ENCODE data around the gene MAG. TPM values are rescaled to one million over a fixed set of nuclear protein-coding genes. Genes with fewer than 3 reads are reported as not detected.

The MAG gene
- total and polyA plus RNA-seq, 12 donors, result 0.33 to 45.0 (median 2.1) TPM; not detected in 1

DNA sequence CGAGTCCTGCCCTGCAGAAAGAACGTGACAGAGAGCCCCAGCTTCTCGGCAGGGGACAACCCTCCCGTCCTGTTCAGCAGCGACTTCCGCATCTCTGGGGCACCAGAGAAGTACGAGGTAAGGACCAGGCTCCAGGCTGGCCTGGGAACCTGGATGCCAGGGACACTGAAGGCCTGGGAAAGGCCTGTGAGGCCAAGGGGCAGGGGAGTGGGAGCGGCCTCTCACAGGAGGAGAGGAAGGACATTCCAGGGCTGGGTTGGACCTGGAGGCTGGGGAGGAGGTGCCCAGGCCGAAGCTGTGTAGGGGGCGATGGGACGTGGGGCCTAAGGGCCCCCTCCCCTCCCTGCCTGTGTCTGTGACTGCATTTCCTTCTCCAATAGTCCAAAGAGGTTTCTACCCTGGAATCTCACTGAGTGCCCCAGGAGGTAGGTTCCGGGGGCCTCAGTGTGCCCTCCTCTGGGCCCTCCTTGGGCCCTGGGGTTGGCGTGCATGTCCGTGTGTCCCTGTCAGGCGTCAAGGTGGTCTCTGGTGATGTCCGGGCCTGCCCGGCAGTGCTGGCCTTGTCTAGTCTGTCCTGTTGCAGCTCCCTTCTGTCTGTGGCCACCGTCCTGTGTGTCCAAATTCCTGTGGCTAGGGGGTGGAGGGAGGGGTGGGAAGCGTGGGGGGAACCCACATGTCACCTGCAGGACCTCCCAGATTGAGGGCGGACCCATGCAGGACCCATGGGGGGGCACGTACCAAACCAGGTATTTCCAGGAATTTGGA is 20.1 kb downstream of the MAG start:
- Histone ChIP-seq H3K9me3 (replicated peaks in 1 of 3) (no peaks in the 10 kb centered on the region), H3K27ac (no peak overlapping the region), H3K27me3 (no peaks in the 10 kb centered on the region), H3K4me1 (replicated peaks in 1 of 2) (peaks cover 22 to 24% of the 10 kb centered on the region in 2 donors), H3K4me3 (no peak overlapping the region), H3K36me3 (replicated peaks in 1 of 2) (no peaks in the 10 kb centered on the region)
- TF ChIP-seq, protein P1, sequence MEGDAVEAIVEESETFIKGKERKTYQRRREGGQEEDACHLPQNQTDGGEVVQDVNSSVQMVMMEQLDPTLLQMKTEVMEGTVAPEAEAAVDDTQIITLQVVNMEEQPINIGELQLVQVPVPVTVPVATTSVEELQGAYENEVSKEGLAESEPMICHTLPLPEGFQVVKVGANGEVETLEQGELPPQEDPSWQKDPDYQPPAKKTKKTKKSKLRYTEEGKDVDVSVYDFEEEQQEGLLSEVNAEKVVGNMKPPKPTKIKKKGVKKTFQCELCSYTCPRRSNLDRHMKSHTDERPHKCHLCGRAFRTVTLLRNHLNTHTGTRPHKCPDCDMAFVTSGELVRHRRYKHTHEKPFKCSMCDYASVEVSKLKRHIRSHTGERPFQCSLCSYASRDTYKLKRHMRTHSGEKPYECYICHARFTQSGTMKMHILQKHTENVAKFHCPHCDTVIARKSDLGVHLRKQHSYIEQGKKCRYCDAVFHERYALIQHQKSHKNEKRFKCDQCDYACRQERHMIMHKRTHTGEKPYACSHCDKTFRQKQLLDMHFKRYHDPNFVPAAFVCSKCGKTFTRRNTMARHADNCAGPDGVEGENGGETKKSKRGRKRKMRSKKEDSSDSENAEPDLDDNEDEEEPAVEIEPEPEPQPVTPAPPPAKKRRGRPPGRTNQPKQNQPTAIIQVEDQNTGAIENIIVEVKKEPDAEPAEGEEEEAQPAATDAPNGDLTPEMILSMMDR (IDR thresholded peaks at IDR 0.05), result no peak
- no peak for TF ChIP-seq POLR2A (IDR thresholded peaks at IDR 0.05)
- intact Hi-C loops (cut with DNase I), result no loop called here
- no peak for DNase-seq
- 87 to 94% (median 89%) methylated on average over 12 to 21 of the region's 21 CpGs for WGBS, 4 donors

DNA sequence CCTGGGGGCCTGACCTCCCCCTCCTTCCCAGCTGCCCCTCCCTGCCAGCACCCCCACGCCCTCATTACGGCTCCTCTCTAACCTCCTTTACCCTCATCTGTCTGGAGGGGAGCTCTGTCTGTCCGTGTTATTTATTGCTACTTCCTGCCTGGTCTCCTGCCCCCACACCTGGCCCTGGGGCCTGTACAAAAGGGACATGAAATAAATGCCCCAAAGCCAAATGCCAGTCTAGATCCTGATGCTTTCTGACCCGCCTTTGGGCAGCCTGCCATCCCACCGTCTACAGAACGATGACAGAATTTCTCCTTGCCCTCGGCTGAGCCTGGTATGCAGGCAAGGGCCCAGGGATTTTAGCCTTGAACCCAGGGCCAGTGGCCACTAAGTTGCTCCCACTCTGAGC is 21.6 kb downstream of the MAG start:
- peak overlapping the region in 2 of 5 donors; percentile 35 to 36 for H3K27ac ChIP-seq
- H3K27me3 ChIP-seq, result no peaks in the 10 kb centered on the region
- 26 to 35% (median 31%) methylated on average over 6 to 7 of the region's 7 CpGs for WGBS, 4 donors
- TF ChIP-seq, protein P1 (IDR thresholded peaks at IDR 0.05), result no peak
- TF ChIP-seq POLR2A (IDR thresholded peaks at IDR 0.05), result no peak
- peak; percentile 47 to 90 (median 74) for DNase-seq
- H3K4me1 ChIP-seq (replicated peaks in 1 of 2), result peaks cover 32 to 38% of the 10 kb centered on the region in 2 donors
- no peaks in the 10 kb centered on the region for H3K36me3 ChIP-seq (replicated peaks in 1 of 2)
- no peaks in the 10 kb centered on the region for H3K9me3 ChIP-seq (replicated peaks in 1 of 3)
- intact Hi-C loops (cut with DNase I), result no loop called here
- no peak overlapping the region for H3K4me3 ChIP-seq

DNA sequence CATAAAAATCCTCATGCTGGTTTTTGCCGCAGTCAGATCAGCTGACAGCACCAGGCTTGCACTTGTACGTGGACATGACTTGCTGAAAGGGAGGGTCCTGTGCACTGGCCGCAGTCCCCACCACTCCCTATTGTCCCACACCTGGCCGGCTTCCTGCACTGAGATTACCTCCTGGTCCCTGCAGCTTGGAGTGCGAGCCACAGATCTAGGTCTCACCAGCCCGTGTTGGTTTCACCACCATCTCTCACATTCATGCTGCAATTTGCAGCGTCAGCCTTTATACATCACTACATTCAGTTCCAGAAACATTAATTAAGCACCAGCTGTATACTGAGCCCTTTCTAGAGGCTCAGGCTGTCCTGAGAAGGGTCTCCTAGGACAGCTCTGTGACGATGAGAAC is 22.1 kb downstream of the MAG start:
- intact Hi-C loops (cut with DNase I), result no loop called here
- Histone ChIP-seq H3K9me3 (replicated peaks in 1 of 3) (no peaks in the 10 kb centered on the region), H3K27me3 (no peaks in the 10 kb centered on the region), H3K4me3 (no peak overlapping the region), H3K27ac (peak overlapping the region in 2 of 5 donors; percentile 35 to 36), H3K36me3 (replicated peaks in 1 of 2) (no peaks in the 10 kb centered on the region), H3K4me1 (replicated peaks in 1 of 2) (peaks cover 34 to 40% of the 10 kb centered on the region in 2 donors)
- TF ChIP-seq, protein P1 (IDR thresholded peaks at IDR 0.05), result no peak
- no peak for TF ChIP-seq POLR2A (IDR thresholded peaks at IDR 0.05)
- 75 to 92% (median 81%) methylated on average over 4 to 8 of the region's 8 CpGs for WGBS, 4 donors
- no peak for DNase-seq

DNA sequence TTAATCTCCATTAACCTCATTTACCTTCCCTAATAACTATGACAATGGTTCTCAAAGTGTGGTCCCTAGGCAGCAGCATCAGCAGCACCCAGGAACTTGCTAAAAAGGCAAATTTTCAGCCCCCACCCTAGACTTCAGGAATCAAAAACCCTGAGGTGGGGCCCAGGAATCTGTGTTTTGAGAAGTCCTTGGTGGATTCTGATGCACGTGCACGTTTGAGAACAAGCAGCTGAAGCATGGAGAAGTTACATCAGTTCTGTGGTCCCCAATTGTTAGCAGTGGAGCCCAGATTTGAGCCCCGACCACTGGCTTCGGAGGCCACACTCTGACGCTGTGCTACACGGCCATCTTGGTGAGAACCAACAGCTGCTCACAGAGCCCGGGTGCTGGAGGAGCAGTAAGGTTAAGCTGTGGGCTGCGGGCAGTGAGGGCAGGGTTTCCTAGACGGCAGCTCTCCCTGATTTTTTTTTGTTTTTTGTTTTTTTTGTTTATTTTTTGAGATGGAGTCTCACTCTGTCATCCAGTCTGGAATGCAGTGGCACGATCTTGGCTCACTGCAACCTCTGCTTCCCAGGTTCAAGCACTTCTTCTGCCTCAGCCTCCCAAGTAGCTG is 23.0 kb downstream of the MAG start:
- no peak for TF ChIP-seq POLR2A (IDR thresholded peaks at IDR 0.05)
- TF ChIP-seq, protein P1 (IDR thresholded peaks at IDR 0.05), result no peak
- 87 to 94% (median 90%) methylated on average over 8 to 10 of the region's 10 CpGs for WGBS, 4 donors
- Histone ChIP-seq H3K27me3 (no peaks in the 10 kb centered on the region), H3K9me3 (replicated peaks in 1 of 3) (no peaks in the 10 kb centered on the region), H3K27ac (no peak overlapping the region), H3K4me1 (replicated peaks in 1 of 2) (peaks cover 29 to 39% of the 10 kb centered on the region in 2 donors), H3K4me3 (no peak overlapping the region), H3K36me3 (replicated peaks in 1 of 2) (no peaks in the 10 kb centered on the region)
- intact Hi-C loops (cut with DNase I), result no loop called here
- no peak for DNase-seq
